GM19193 (cell line): ENCODE results near the gene ADGRE2.

Experiments
- POLR2A ChIP-seq: IDR thresholded peaks from 4 replicates; pipeline ENCODE4 v1.6.1; 2011; ENCODE audit not compliant: insufficient read depth, insufficient read length; ENCODE audit errors: extremely low read depth

ADGRE2 gene

GRCh38 chr19:14689598-14690503 lies 88.5 kb downstream of the ADGRE2 start, which contains the start of gene ZNF333:
Gene ZNF333 (plus strand): TSS chr19:14690048. CDS start chr19:14693492, 3,444 bp downstream.
- peak; percentile 92 for TF ChIP-seq POLR2A

DNA sequence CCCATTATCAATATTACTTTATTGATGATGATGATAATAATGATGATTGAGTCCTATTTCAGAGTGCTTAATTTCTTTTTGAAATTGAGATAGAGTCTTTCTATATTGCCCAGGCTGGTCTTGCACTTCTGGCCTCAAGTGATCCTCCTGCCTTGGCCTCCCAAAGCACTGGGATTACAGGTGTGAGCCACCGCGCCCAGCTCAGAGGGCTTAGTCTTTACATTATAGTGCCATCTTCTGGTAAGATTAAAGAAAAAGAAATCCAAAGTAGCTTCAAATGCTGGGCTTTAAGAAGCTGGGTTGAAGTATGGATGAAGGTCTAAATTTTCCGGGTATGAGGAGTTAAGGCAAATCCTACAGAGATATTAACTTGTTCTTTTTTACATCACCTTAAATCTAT lies 91.9 kb downstream of the ADGRE2 start:
- no peak for TF ChIP-seq POLR2A

GRCh38 chr19:14683439-14683838 lies 94.9 kb downstream of the ADGRE2 start:
- no peak for TF ChIP-seq POLR2A
